C4-2B (cell line): ENCODE measurements around the gene NUCB1.

Experiments used
- H3K27ac ChIP-seq: fragments of 450-650 bp; 2 replicates; pipeline ENCODE4 v1.5.1; 2017
- CTCF ChIP-seq: fragments of 450-650 bp; conservative IDR thresholded peaks from 2 replicates; pipeline ENCODE4 v1.5.1; 2017; ENCODE audit warnings: mild to moderate bottlenecking
- ZFX ChIP-seq: fragments of 450-650 bp; IDR thresholded peaks from 2 replicates; pipeline ENCODE4 v1.6.1; 2017

NUCB1 gene

GRCh38 chr19:48961673-48962028 is 61.5 kb downstream of the NUCB1 start:
- TF ChIP-seq ZFX (no peak), CTCF (no peak)
- no peak overlapping the region for H3K27ac ChIP-seq

GRCh38 chr19:48962029-48962848 is 62.1 kb downstream of the NUCB1 start:
- no peak overlapping the region for H3K27ac ChIP-seq

GRCh38 chr19:48962849-48963165 is 62.7 kb downstream of the NUCB1 start:
- TF ChIP-seq ZFX (no peak), CTCF (no peak)
- no peak overlapping the region for H3K27ac ChIP-seq

More at GRCh38 chr19:48962029-48962848, 62.1 kb downstream of the NUCB1 start:
- no peak for TF ChIP-seq ZFX
- TF ChIP-seq CTCF = no peak

- TF ChIP-seq ZFX (no peak), CTCF (no peak)
- peak overlapping the region; percentile 70 for H3K27ac ChIP-seq
These were observed 63.5 kb downstream of the NUCB1 start for GRCh38 chr19:48963371-48964204.

- no peak for TF ChIP-seq CTCF
- TF ChIP-seq ZFX = no peak
- peak overlapping the region; percentile 70 for H3K27ac ChIP-seq
These were observed 64.3 kb downstream of the NUCB1 start for GRCh38 chr19:48964205-48965039.

GRCh38 chr19:48965040-48965805 is 65.1 kb downstream of the NUCB1 start, which contains the start of gene FTL:
Gene FTL, plus strand, starts transcription at chr19:48965309. Its CDS starts 199 bp downstream, at chr19:48965508.
- TF ChIP-seq CTCF (no peak), ZFX (no peak)
- H3K27ac ChIP-seq = peak within 1 kb of the TSS; percentile 70
